Measurements from ENCODE around the gene CUEDC1. TPM values are rescaled to one million over a fixed set of nuclear protein-coding genes. Genes with fewer than 3 reads are reported as not detected.
A peak's percentile ranks its signal among the peaks of the same experiment; 100 is the strongest.

The CUEDC1 gene
- total RNA-seq, 1 donor = 2.5 TPM

GRCh38 chr17:57871155-57871554, 84.1 kb downstream of the CUEDC1 start:
- H3K9me3 ChIP-seq (ENCODE audit: low read depth, low read length) = no peaks in the 10 kb centered on the region
- H3K4me1 ChIP-seq (ENCODE audit: insufficient read depth, low read length) = peaks cover 60% of the 10 kb centered on the region
- no peak overlapping the region for H3K4me3 ChIP-seq (ENCODE audit: low read length)
- H3K27me3 ChIP-seq (ENCODE audit: insufficient read depth, low read length) = peaks cover 3% of the 10 kb centered on the region

GRCh38 chr17:57870283-57870635, 85.0 kb downstream of the CUEDC1 start:
- peaks cover 3% of the 10 kb centered on the region for H3K27me3 ChIP-seq (ENCODE audit: insufficient read depth, low read length)
- peaks cover 59% of the 10 kb centered on the region for H3K4me1 ChIP-seq (ENCODE audit: insufficient read depth, low read length)
- H3K4me3 ChIP-seq (ENCODE audit: low read length) = no peak overlapping the region
- H3K9me3 ChIP-seq (ENCODE audit: low read depth, low read length) = no peaks in the 10 kb centered on the region

GRCh38 chr17:57869617-57870282, 85.5 kb downstream of the CUEDC1 start:
- Histone ChIP-seq H3K4me3 (ENCODE audit: low read length) (no peak overlapping the region), H3K27me3 (ENCODE audit: insufficient read depth, low read length) (peaks cover 3% of the 10 kb centered on the region), H3K4me1 (ENCODE audit: insufficient read depth, low read length) (peaks cover 54% of the 10 kb centered on the region), H3K9me3 (ENCODE audit: low read depth, low read length) (no peaks in the 10 kb centered on the region)

GRCh38 chr17:57868910-57869616, 86.1 kb downstream of the CUEDC1 start:
- Histone ChIP-seq H3K4me3 (ENCODE audit: low read length) (no peak overlapping the region), H3K27me3 (ENCODE audit: insufficient read depth, low read length) (peaks cover 2% of the 10 kb centered on the region), H3K9me3 (ENCODE audit: low read depth, low read length) (no peaks in the 10 kb centered on the region), H3K4me1 (ENCODE audit: insufficient read depth, low read length) (peaks cover 48% of the 10 kb centered on the region)

- H3K4me1 ChIP-seq (ENCODE audit: insufficient read depth, low read length) = peaks cover 40% of the 10 kb centered on the region
Observed at GRCh38 chr17:57868007-57868909, 87.0 kb downstream of the CUEDC1 start.

GRCh38 chr17:57867126-57867525, 88.1 kb downstream of the CUEDC1 start:
- Histone ChIP-seq H3K4me1 (ENCODE audit: insufficient read depth, low read length) (peaks cover 32% of the 10 kb centered on the region), H3K9me3 (ENCODE audit: low read depth, low read length) (no peaks in the 10 kb centered on the region), H3K4me3 (ENCODE audit: low read length) (no peak overlapping the region), H3K27me3 (ENCODE audit: insufficient read depth, low read length) (no peaks in the 10 kb centered on the region)

More at GRCh38 chr17:57868007-57868909, 87.0 kb downstream of the CUEDC1 start:
- Histone ChIP-seq H3K27me3 (ENCODE audit: insufficient read depth, low read length) (no peaks in the 10 kb centered on the region), H3K9me3 (ENCODE audit: low read depth, low read length) (no peaks in the 10 kb centered on the region), H3K4me3 (ENCODE audit: low read length) (no peak overlapping the region)

- Histone ChIP-seq H3K4me1 (ENCODE audit: insufficient read depth, low read length) (peaks cover 32% of the 10 kb centered on the region), H3K4me3 (ENCODE audit: low read length) (no peak overlapping the region), H3K9me3 (ENCODE audit: low read depth, low read length) (no peaks in the 10 kb centered on the region), H3K27me3 (ENCODE audit: insufficient read depth, low read length) (no peaks in the 10 kb centered on the region)
Observed at GRCh38 chr17:57866723-57867122, 88.5 kb downstream of the CUEDC1 start.

- Histone ChIP-seq H3K4me3 (ENCODE audit: low read length) (no peak overlapping the region), H3K4me1 (ENCODE audit: insufficient read depth, low read length) (peaks cover 36% of the 10 kb centered on the region), H3K9me3 (ENCODE audit: low read depth, low read length) (no peaks in the 10 kb centered on the region), H3K27me3 (ENCODE audit: insufficient read depth, low read length) (no peaks in the 10 kb centered on the region)
Observed at GRCh38 chr17:57866319-57866718, 88.9 kb downstream of the CUEDC1 start.

- Histone ChIP-seq H3K4me1 (ENCODE audit: insufficient read depth, low read length) (peaks cover 48% of the 10 kb centered on the region), H3K27me3 (ENCODE audit: insufficient read depth, low read length) (no peaks in the 10 kb centered on the region), H3K9me3 (ENCODE audit: low read depth, low read length) (no peaks in the 10 kb centered on the region), H3K4me3 (ENCODE audit: low read length) (no peak overlapping the region)
Observed at GRCh38 chr17:57864273-57864672, 90.9 kb downstream of the CUEDC1 start.

GRCh38 chr17:57862694-57863667, 92.2 kb downstream of the CUEDC1 start:
- no peaks in the 10 kb centered on the region for H3K27me3 ChIP-seq (ENCODE audit: insufficient read depth, low read length)
- H3K4me3 ChIP-seq (ENCODE audit: low read length) = no peak overlapping the region
- H3K4me1 ChIP-seq (ENCODE audit: insufficient read depth, low read length) = peaks cover 35% of the 10 kb centered on the region
- H3K9me3 ChIP-seq (ENCODE audit: low read depth, low read length) = no peaks in the 10 kb centered on the region

- H3K27me3 ChIP-seq (ENCODE audit: insufficient read depth, low read length) = no peaks in the 10 kb centered on the region
- H3K4me3 ChIP-seq (ENCODE audit: low read length) = peak overlapping the region; percentile 30
- peaks cover 26% of the 10 kb centered on the region for H3K4me1 ChIP-seq (ENCODE audit: insufficient read depth, low read length)
- H3K9me3 ChIP-seq (ENCODE audit: low read depth, low read length) = no peaks in the 10 kb centered on the region
Observed at GRCh38 chr17:57861790-57862693, 93.2 kb downstream of the CUEDC1 start.

GRCh38 chr17:57861000-57861789, 94.0 kb downstream of the CUEDC1 start:
- no peaks in the 10 kb centered on the region for H3K27me3 ChIP-seq (ENCODE audit: insufficient read depth, low read length)
- no peaks in the 10 kb centered on the region for H3K9me3 ChIP-seq (ENCODE audit: low read depth, low read length)
- peak overlapping the region; percentile 30 for H3K4me3 ChIP-seq (ENCODE audit: low read length)
- peaks cover 23% of the 10 kb centered on the region for H3K4me1 ChIP-seq (ENCODE audit: insufficient read depth, low read length)
